Measurements from ENCODE around the gene DCBLD1. TPM values are rescaled to one million over a fixed set of nuclear protein-coding genes. Genes with fewer than 3 reads are reported as not detected.

DCBLD1 gene
- total and polyA plus RNA-seq, 9 of the 15 experiments (the other 6 are each of a cell fraction or from before 2014, with no cell fraction given), result 0.80 to 8.5 (median 6.8) TPM

DNA sequence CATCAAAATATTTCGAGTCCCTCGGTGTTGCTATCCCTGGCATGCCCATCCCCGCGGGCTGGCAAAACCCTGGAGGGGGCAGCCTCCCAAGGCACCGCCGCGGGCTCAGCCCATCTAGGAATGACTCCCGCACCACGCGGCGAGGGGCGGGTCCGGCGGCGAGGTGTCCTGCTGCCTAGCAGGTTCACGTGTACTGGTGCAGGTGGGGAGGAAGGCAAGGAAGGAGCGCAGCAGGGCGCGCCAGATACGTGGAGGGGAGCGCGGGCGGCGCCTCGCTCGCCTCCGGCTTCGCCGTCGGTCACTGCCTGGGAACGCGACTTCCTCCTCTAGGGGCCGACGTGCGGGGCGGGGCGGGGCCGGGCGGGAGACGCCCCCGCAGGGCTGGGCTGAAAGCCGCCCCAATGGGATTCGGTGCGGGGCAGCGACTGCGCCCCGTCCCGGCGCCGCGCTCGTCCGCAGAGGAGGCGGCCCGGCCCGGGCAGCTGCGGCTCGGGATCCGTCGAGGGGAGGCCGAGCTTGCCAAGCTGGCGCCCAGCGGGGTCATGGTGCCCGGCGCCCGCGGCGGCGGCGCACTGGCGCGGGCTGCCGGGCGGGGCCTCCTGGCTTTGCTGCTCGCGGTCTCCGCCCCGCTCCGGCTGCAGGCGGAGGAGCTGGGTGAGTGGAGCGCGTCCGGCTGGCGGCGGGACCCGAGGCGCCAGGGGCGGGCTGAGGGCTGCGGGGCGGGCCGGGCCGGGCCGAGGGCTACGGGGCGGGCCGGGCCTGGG is at the start of gene DCBLD1 (continued):
- TF ChIP-seq, protein P1, sequence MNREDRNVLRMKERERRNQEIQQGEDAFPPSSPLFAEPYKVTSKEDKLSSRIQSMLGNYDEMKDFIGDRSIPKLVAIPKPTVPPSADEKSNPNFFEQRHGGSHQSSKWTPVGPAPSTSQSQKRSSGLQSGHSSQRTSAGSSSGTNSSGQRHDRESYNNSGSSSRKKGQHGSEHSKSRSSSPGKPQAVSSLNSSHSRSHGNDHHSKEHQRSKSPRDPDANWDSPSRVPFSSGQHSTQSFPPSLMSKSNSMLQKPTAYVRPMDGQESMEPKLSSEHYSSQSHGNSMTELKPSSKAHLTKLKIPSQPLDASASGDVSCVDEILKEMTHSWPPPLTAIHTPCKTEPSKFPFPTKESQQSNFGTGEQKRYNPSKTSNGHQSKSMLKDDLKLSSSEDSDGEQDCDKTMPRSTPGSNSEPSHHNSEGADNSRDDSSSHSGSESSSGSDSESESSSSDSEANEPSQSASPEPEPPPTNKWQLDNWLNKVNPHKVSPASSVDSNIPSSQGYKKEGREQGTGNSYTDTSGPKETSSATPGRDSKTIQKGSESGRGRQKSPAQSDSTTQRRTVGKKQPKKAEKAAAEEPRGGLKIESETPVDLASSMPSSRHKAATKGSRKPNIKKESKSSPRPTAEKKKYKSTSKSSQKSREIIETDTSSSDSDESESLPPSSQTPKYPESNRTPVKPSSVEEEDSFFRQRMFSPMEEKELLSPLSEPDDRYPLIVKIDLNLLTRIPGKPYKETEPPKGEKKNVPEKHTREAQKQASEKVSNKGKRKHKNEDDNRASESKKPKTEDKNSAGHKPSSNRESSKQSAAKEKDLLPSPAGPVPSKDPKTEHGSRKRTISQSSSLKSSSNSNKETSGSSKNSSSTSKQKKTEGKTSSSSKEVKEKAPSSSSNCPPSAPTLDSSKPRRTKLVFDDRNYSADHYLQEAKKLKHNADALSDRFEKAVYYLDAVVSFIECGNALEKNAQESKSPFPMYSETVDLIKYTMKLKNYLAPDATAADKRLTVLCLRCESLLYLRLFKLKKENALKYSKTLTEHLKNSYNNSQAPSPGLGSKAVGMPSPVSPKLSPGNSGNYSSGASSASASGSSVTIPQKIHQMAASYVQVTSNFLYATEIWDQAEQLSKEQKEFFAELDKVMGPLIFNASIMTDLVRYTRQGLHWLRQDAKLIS (CRISPR knock-in tag; IDR thresholded peaks at IDR 0.05), result no peak
- TF ChIP-seq NCOA6 (IDR thresholded peaks at IDR 0.05) (peak; percentile 81), ATF1 (CRISPR knock-in tag; IDR thresholded peaks at IDR 0.05) (no peak), ATF1 (tag; IDR thresholded peaks at IDR 0.05) (peak; percentile 23; the same call in 1 of the 2 replicates), HNRNPLL (IDR thresholded peaks at IDR 0.05; ENCODE audit: low read depth, low read length, poor library complexity, severe bottlenecking) (peak; percentile 94)
- TF ChIP-seq, protein P2, sequence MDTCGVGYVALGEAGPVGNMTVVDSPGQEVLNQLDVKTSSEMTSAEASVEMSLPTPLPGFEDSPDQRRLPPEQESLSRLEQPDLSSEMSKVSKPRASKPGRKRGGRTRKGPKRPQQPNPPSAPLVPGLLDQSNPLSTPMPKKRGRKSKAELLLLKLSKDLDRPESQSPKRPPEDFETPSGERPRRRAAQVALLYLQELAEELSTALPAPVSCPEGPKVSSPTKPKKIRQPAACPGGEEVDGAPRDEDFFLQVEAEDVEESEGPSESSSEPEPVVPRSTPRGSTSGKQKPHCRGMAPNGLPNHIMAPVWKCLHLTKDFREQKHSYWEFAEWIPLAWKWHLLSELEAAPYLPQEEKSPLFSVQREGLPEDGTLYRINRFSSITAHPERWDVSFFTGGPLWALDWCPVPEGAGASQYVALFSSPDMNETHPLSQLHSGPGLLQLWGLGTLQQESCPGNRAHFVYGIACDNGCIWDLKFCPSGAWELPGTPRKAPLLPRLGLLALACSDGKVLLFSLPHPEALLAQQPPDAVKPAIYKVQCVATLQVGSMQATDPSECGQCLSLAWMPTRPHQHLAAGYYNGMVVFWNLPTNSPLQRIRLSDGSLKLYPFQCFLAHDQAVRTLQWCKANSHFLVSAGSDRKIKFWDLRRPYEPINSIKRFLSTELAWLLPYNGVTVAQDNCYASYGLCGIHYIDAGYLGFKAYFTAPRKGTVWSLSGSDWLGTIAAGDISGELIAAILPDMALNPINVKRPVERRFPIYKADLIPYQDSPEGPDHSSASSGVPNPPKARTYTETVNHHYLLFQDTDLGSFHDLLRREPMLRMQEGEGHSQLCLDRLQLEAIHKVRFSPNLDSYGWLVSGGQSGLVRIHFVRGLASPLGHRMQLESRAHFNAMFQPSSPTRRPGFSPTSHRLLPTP (IDR thresholded peaks at IDR 0.05; ENCODE audit: borderline replicate concordance, extremely low read depth, insufficient read length), result no peak
- TF ChIP-seq, protein P3, sequence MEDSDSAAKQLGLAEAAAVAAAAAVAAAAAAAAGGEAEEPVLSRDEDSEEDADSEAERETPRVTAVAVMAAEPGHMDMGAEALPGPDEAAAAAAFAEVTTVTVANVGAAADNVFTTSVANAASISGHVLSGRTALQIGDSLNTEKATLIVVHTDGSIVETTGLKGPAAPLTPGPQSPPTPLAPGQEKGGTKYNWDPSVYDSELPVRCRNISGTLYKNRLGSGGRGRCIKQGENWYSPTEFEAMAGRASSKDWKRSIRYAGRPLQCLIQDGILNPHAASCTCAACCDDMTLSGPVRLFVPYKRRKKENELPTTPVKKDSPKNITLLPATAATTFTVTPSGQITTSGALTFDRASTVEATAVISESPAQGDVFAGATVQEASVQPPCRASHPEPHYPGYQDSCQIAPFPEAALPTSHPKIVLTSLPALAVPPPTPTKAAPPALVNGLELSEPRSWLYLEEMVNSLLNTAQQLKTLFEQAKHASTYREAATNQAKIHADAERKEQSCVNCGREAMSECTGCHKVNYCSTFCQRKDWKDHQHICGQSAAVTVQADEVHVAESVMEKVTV (CRISPR knock-in tag; IDR thresholded peaks at IDR 0.05), result no peak
- TF ChIP-seq, protein P4, sequence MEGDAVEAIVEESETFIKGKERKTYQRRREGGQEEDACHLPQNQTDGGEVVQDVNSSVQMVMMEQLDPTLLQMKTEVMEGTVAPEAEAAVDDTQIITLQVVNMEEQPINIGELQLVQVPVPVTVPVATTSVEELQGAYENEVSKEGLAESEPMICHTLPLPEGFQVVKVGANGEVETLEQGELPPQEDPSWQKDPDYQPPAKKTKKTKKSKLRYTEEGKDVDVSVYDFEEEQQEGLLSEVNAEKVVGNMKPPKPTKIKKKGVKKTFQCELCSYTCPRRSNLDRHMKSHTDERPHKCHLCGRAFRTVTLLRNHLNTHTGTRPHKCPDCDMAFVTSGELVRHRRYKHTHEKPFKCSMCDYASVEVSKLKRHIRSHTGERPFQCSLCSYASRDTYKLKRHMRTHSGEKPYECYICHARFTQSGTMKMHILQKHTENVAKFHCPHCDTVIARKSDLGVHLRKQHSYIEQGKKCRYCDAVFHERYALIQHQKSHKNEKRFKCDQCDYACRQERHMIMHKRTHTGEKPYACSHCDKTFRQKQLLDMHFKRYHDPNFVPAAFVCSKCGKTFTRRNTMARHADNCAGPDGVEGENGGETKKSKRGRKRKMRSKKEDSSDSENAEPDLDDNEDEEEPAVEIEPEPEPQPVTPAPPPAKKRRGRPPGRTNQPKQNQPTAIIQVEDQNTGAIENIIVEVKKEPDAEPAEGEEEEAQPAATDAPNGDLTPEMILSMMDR (IDR thresholded peaks at IDR 0.05 in 2 of 3, conservative IDR thresholded peaks at IDR 0.05 in 1 of 3; ENCODE audit: insufficient read depth in 2 of 3, low read depth in 1 of 3, low read length in 3 of 3), result peak in 2 of 3 experiments; percentile 1 to 9; a peak in 1 of 6 replicates
- TF ChIP-seq, protein P5, sequence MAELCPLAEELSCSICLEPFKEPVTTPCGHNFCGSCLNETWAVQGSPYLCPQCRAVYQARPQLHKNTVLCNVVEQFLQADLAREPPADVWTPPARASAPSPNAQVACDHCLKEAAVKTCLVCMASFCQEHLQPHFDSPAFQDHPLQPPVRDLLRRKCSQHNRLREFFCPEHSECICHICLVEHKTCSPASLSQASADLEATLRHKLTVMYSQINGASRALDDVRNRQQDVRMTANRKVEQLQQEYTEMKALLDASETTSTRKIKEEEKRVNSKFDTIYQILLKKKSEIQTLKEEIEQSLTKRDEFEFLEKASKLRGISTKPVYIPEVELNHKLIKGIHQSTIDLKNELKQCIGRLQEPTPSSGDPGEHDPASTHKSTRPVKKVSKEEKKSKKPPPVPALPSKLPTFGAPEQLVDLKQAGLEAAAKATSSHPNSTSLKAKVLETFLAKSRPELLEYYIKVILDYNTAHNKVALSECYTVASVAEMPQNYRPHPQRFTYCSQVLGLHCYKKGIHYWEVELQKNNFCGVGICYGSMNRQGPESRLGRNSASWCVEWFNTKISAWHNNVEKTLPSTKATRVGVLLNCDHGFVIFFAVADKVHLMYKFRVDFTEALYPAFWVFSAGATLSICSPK (IDR thresholded peaks at IDR 0.05; ENCODE audit: borderline replicate concordance), result no peak
- TF ChIP-seq, protein P6, sequence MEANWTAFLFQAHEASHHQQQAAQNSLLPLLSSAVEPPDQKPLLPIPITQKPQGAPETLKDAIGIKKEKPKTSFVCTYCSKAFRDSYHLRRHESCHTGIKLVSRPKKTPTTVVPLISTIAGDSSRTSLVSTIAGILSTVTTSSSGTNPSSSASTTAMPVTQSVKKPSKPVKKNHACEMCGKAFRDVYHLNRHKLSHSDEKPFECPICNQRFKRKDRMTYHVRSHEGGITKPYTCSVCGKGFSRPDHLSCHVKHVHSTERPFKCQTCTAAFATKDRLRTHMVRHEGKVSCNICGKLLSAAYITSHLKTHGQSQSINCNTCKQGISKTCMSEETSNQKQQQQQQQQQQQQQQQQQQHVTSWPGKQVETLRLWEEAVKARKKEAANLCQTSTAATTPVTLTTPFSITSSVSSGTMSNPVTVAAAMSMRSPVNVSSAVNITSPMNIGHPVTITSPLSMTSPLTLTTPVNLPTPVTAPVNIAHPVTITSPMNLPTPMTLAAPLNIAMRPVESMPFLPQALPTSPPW (CRISPR knock-in tag; IDR thresholded peaks at IDR 0.05), result peak; percentile 70
